Measurements from ENCODE around the gene BPIFB6.

DNA sequence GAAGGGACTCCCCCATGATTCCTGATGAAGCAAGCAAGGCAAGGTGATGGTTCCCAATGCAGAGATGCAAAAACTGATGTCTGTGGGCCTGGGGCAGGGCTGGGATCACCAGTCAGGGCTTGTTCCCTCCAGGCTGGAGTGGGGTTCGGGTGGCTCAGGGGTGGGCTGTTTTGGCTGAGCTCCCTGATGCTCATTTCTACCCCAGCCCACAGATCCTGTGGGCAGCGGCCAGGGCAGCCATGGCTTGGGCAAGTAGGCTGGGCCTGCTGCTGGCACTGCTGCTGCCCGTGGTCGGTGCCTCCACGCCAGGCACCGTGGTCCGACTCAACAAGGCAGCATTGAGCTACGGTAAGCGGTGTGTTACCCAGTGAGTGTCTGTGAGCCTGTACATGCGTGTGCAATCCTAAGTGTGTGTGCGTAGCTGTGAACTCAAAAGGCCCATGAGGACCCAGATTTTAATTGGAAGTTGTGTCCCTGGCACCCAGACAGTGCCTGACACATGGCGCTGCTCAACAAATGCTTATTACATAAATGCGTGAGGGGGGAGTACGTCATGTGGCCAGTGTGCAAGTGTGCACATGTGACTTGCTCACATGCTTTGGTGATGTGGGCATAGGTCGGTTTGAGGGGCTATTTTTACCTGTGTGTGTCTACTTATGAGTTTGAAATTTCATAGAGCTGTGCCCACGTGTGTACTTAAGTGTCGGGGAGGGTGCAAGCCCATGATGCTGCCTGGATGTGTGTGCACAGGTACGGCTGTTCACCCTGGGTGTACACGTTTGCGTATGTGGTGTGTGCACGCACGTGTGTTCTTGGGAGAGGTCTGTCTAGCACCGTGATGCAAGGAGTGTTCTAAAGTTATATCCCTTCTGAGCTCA is 22.9 kb upstream of the BPIFB6 start:
- TF ChIP-seq, protein P1, sequence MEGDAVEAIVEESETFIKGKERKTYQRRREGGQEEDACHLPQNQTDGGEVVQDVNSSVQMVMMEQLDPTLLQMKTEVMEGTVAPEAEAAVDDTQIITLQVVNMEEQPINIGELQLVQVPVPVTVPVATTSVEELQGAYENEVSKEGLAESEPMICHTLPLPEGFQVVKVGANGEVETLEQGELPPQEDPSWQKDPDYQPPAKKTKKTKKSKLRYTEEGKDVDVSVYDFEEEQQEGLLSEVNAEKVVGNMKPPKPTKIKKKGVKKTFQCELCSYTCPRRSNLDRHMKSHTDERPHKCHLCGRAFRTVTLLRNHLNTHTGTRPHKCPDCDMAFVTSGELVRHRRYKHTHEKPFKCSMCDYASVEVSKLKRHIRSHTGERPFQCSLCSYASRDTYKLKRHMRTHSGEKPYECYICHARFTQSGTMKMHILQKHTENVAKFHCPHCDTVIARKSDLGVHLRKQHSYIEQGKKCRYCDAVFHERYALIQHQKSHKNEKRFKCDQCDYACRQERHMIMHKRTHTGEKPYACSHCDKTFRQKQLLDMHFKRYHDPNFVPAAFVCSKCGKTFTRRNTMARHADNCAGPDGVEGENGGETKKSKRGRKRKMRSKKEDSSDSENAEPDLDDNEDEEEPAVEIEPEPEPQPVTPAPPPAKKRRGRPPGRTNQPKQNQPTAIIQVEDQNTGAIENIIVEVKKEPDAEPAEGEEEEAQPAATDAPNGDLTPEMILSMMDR (tag by site-specific recombination; IDR thresholded peaks at IDR 0.05) = no peak
- TF ChIP-seq ZNF785 (tag by site-specific recombination; IDR thresholded peaks at IDR 0.05) = no peak
- TF ChIP-seq ZNF776 (tag by site-specific recombination; IDR thresholded peaks at IDR 0.05; ENCODE audit: borderline replicate concordance) = no peak
- TF ChIP-seq, protein P2, sequence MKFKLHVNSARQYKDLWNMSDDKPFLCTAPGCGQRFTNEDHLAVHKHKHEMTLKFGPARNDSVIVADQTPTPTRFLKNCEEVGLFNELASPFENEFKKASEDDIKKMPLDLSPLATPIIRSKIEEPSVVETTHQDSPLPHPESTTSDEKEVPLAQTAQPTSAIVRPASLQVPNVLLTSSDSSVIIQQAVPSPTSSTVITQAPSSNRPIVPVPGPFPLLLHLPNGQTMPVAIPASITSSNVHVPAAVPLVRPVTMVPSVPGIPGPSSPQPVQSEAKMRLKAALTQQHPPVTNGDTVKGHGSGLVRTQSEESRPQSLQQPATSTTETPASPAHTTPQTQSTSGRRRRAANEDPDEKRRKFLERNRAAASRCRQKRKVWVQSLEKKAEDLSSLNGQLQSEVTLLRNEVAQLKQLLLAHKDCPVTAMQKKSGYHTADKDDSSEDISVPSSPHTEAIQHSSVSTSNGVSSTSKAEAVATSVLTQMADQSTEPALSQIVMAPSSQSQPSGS (tag by site-specific recombination; IDR thresholded peaks at IDR 0.05; ENCODE audit: low read depth) = no peak
- TF ChIP-seq ZNF629 (tag by site-specific recombination; IDR thresholded peaks at IDR 0.05) = no peak
